K562 (cell line): ENCODE data around the gene NFATC2. TPM values are rescaled to one million over a fixed set of nuclear protein-coding genes. Genes with fewer than 3 reads are reported as not detected.

ENCODE experiments used
- NCOA1 ChIP-seq: fragments of 450-650 bp; IDR thresholded peaks from 2 replicates; pipeline ENCODE4 v1.6.1; 2016; ENCODE audit warnings: low read depth
- NCOA4 ChIP-seq: fragments of 450-650 bp; IDR thresholded peaks from 2 replicates; pipeline ENCODE4 v1.6.1; 2018; ENCODE audit warnings: mild to moderate bottlenecking; ENCODE audit not compliant: partially characterized antibody
- POLR2AphosphoS5 ChIP-seq: IDR thresholded peaks from 2 replicates; pipeline ENCODE4 v1.6.1; 2011; ENCODE audit warnings: mild to moderate bottlenecking, low read depth, low read length, moderate library complexity; ENCODE audit not compliant: control insufficient read depth, insufficient read depth
- SMAD1 ChIP-seq: fragments of 150-350 bp; IDR thresholded peaks from 2 replicates; pipeline ENCODE4 v1.6.1; 2014; ENCODE audit warnings: low read length, low read depth; ENCODE audit not compliant: partially characterized antibody
- TGIF2 ChIP-seq: sonication (generic); formaldehyde crosslinking; IDR thresholded peaks from 2 replicates; pipeline ENCODE4 v1.8.1; 2022; ENCODE audit warnings: mild to moderate bottlenecking, missing genetic modification reagents, moderate library complexity
- polyA plus RNA-seq, 8 experiments: library from polyadenylated mRNA; depleted of rRNA in 4 of 8; stranded (reverse) in 5 of 8; unstranded in 3 of 8; fragments of >200 nt; fragmentation: Nextera tagmentation in 2 of 8; fragmentation: Illumina TruSeq in 1 of 8; extraction: Ambion mirVana in 2 of 8; extraction: Trizol in 1 of 8; gene quantifications; 2 replicates each; pipeline versions ENCODE4 v1.2.1 to v1.2.3, GENCODE V29; 2011 to 2014; ENCODE audit warnings: inconsistent platforms in 1 of 8, missing spikeins in 1 of 8
- total RNA-seq, 7 experiments: library from RNA; depleted of rRNA in 6 of 7; stranded (reverse); fragments of >200 nt in 6 of 7; fragmentation: Illumina TruSeq in 2 of 7; extraction: Trizol in 2 of 7; gene quantifications; 2 replicates each; pipeline versions ENCODE4 v1.2.1 to v1.2.3, GENCODE V29; 2011 to 2021; ENCODE audit warnings: low replicate concordance in 1 of 7
- TF ChIP-seq, protein P1 (sequence below), 2 experiments: fragments of 450-650 bp in 1 of 2; sonication (generic) in 1 of 2; formaldehyde crosslinking in 1 of 2; IDR thresholded peaks in 1 of 2; conservative IDR thresholded peaks in 1 of 2; 2 replicates each; pipeline versions ENCODE4 v1.6.1 to v1.8.1; 2016 to 2023; ENCODE audit warnings: mild to moderate bottlenecking in 2 of 2, moderate library complexity in 2 of 2, inconsistent platforms in 1 of 2, missing genetic modification reagents in 1 of 2
- TF ChIP-seq, protein P2 (sequence below): sonication (generic); formaldehyde crosslinking; IDR thresholded peaks from 2 replicates; pipeline ENCODE4 v1.8.0; 2022; ENCODE audit warnings: missing genetic modification reagents, mild to moderate bottlenecking, borderline replicate concordance

NFATC2 gene
- total and polyA plus RNA-seq, 9 of the 15 experiments (the other 6 are each of a cell fraction or from before 2014, with no cell fraction given), result 1.9 to 11.2 (median 3.0) TPM

GRCh38 chr20:51372966-51373365 is 169.6 kb downstream of the NFATC2 start (continued):
- TF ChIP-seq, protein P1, sequence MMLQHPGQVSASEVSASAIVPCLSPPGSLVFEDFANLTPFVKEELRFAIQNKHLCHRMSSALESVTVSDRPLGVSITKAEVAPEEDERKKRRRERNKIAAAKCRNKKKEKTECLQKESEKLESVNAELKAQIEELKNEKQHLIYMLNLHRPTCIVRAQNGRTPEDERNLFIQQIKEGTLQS (IDR thresholded peaks at IDR 0.05), result no peak
- TF ChIP-seq, protein P1 (CRISPR knock-in tag; conservative IDR thresholded peaks at IDR 0.05), result no peak
- TF ChIP-seq NCOA4, result no peak
- TF ChIP-seq SMAD1, result no peak
- TF ChIP-seq POLR2AphosphoS5, result no peak
- TF ChIP-seq NCOA1, result no peak
- no peak for TF ChIP-seq TGIF2
- TF ChIP-seq, protein P2, sequence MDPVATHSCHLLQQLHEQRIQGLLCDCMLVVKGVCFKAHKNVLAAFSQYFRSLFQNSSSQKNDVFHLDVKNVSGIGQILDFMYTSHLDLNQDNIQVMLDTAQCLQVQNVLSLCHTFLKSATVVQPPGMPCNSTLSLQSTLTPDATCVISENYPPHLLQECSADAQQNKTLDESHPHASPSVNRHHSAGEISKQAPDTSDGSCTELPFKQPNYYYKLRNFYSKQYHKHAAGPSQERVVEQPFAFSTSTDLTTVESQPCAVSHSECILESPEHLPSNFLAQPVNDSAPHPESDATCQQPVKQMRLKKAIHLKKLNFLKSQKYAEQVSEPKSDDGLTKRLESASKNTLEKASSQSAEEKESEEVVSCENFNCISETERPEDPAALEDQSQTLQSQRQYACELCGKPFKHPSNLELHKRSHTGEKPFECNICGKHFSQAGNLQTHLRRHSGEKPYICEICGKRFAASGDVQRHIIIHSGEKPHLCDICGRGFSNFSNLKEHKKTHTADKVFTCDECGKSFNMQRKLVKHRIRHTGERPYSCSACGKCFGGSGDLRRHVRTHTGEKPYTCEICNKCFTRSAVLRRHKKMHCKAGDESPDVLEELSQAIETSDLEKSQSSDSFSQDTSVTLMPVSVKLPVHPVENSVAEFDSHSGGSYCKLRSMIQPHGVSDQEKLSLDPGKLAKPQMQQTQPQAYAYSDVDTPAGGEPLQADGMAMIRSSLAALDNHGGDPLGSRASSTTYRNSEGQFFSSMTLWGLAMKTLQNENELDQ (CRISPR knock-in tag), result no peak
- TF ChIP-seq, all 486 proteins: peak for 0
